Uterus (tissue), 2 donors: Measurements from ENCODE around the gene KIRREL3.

Experiments used
- POLR2A ChIP-seq, 2 donors: fragments of 450-650 bp; IDR thresholded peaks; one replicate each; pipeline ENCODE4 v1.6.1; 2016; ENCODE audit warnings: antibody characterized with exemption in 2 of 2, mild to moderate bottlenecking in 1 of 2, moderate library complexity in 1 of 2
- TF ChIP-seq, protein P1 (sequence below), 4 experiments: fragments of 200-600 bp in 2 of 4; fragments of 450-650 bp in 2 of 4; sonication (generic) in 2 of 4; IDR thresholded peaks; one replicate each; pipeline ENCODE4 v1.5.1; 2016 to 2019; ENCODE audit warnings: antibody characterized with exemption in 4 of 4, mild to moderate bottlenecking in 2 of 4, moderate library complexity in 1 of 4

DNA sequence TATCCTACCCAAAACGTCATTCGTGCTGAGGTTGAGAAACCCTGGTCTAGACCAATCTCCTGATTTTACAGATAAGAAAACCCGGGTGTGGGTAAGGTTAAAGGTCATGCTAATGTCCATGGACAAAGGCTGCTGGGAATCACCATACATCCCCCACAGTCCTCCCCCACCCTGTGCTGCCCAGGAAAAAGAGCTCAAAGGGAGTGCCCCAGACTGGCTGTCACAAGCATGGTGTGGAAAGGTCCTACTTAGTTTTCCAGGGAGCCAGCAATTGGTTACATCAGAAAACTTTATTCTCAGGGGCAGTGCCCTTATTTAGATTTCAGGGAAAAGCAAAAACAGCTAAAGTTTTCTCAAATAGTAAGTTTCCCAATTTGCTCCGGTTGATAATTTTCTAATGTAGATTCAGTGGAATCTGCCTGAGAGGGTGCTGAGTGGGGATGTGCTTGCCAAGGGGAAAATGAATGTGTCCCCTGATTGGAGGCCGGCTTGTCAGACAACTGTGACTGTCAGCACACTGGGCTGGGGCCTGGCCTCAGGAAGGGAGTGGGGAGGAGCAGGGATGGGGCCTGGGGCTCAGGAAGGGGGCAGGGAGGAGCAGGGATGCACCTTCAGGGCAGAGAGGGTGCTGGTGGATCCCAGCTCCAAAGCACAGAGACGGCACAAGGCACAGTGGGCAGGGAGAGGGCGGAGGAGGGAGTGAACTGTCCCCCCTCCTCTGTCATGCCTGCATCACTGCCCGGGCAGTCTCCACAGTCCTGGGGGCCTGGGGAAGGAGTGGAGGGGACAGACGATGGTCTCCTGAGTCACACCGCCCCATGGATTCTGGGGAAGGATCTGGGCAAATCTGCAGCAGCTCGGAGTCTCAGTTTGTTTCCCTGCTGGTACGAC, 263.6 kb downstream of the KIRREL3 start:
- TF ChIP-seq, protein P1, sequence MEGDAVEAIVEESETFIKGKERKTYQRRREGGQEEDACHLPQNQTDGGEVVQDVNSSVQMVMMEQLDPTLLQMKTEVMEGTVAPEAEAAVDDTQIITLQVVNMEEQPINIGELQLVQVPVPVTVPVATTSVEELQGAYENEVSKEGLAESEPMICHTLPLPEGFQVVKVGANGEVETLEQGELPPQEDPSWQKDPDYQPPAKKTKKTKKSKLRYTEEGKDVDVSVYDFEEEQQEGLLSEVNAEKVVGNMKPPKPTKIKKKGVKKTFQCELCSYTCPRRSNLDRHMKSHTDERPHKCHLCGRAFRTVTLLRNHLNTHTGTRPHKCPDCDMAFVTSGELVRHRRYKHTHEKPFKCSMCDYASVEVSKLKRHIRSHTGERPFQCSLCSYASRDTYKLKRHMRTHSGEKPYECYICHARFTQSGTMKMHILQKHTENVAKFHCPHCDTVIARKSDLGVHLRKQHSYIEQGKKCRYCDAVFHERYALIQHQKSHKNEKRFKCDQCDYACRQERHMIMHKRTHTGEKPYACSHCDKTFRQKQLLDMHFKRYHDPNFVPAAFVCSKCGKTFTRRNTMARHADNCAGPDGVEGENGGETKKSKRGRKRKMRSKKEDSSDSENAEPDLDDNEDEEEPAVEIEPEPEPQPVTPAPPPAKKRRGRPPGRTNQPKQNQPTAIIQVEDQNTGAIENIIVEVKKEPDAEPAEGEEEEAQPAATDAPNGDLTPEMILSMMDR (IDR thresholded peaks at IDR 0.05), result no peak
- no peak for TF ChIP-seq POLR2A (IDR thresholded peaks at IDR 0.05)
